VCaP (cell line): ENCODE measurements around the gene ALOX5AP.
A peak's percentile ranks its signal among the peaks of the same experiment; 100 is the strongest.

Experiments
- H3K27ac ChIP-seq: fragments of 450-650 bp; 2 replicates; pipeline ENCODE4 v1.5.1; 2017
- TF ChIP-seq, protein P1 (sequence below): fragments of 450-650 bp; conservative IDR thresholded peaks from 2 replicates; pipeline ENCODE4 v1.5.1; 2017; ENCODE audit warnings: mild to moderate bottlenecking, moderate library complexity

ALOX5AP gene

DNA sequence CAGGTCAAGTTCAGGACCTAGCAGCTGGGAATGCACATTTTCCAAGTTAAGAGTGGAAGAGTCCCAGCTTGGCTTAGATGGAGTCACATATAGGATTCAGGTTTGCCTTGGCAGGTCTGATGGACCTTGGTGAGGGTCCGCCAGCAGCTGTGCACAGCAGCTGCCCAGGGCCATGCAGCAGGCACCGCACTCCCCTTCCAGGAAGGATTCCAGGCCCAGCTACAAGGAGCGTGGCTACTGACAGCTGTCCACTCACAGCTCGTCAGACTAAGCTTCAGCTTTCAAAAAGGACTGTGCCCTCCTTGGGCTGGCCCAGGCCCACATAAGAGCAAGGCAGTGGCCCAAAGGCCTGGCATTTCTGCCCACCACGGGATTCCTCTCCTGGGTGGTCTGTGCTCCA is 68.4 kb downstream of the ALOX5AP start:
- TF ChIP-seq, protein P1, sequence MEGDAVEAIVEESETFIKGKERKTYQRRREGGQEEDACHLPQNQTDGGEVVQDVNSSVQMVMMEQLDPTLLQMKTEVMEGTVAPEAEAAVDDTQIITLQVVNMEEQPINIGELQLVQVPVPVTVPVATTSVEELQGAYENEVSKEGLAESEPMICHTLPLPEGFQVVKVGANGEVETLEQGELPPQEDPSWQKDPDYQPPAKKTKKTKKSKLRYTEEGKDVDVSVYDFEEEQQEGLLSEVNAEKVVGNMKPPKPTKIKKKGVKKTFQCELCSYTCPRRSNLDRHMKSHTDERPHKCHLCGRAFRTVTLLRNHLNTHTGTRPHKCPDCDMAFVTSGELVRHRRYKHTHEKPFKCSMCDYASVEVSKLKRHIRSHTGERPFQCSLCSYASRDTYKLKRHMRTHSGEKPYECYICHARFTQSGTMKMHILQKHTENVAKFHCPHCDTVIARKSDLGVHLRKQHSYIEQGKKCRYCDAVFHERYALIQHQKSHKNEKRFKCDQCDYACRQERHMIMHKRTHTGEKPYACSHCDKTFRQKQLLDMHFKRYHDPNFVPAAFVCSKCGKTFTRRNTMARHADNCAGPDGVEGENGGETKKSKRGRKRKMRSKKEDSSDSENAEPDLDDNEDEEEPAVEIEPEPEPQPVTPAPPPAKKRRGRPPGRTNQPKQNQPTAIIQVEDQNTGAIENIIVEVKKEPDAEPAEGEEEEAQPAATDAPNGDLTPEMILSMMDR: no peak
- no peak overlapping the region for H3K27ac ChIP-seq

DNA sequence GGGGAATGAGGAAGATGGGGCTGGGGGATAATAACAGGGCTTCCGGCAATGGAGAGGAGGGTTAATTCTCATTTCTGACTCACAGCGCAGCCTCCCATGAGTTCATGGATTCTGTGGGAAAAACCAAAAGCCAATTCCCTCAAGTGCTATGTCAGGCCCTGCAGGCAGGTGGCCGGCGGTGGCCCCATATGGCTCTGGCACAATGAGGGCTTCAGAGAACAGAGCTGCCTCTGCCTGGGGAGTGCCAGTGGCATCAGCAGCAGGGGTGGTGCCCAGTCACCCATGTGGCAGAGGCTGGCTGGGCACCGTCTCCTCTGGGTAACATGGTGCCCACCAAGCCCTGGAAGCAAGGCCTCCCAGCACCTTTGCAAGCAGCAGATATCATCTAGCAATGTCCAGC is 69.1 kb downstream of the ALOX5AP start:
- TF ChIP-seq, protein P1: no peak; the same call in 1 of the 2 replicates
- no peak overlapping the region for H3K27ac ChIP-seq

DNA sequence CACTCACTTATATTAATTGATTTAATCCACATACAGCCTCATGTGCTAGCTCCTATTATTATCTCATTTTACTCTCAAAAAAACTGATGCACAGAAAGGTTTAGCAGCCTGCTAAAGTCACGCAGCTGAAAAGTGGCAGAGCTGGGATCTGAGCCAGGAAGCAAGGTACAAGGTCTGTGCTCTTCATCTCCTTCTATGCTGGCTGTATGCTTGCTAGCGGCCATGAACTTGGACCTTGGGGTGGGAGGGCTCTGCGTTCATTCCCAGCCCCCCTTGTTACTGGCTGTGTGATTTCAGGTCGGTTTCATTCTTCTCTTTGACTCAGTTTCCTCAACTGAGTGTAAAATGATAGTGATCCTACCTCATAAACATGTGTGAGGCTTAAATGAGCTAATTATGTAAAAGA is 69.8 kb downstream of the ALOX5AP start:
- TF ChIP-seq, protein P1: no peak
- H3K27ac ChIP-seq: no peak overlapping the region

DNA sequence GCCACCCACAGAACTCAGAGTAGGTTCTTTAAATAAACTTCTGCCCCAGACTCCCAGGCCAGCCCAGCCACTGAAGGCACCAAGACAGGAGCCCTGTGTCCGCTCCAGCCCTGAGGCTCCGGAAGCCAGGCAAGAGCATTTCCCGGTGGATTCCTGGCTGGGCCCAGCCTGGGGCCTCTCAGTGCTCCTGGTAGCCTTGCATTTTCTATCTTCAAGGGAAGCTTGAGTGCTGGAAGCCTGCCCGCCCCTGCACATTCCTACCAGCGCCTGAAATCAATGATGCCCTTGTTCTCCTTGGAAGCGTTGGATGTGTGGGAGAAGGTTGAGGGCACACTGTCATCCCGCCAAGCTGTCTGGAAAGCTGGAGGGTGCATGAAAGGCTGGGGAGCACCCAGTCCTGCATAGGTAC is 70.3 kb downstream of the ALOX5AP start:
- no peak overlapping the region for H3K27ac ChIP-seq
- TF ChIP-seq, protein P1: no peak

DNA sequence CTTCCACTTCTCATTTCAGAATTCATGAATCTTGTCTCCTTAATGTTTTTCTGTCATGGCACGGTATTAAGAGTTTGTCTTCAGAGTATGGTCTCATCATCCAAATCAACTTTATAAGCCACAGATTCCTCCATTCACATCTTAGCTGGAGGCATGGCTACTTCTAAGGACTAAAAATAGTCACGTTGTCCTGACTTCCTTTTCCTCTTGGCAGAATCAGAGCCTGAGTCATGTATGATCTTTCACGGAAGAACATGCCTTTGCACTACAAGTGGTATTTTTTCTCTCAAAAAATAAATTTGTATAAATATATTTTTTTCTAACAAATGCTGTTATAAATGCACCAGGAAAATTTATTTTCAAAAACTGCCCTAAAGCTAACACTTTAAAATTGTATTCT is 71.4 kb downstream of the ALOX5AP start:
- no peak overlapping the region for H3K27ac ChIP-seq
- TF ChIP-seq, protein P1: no peak

DNA sequence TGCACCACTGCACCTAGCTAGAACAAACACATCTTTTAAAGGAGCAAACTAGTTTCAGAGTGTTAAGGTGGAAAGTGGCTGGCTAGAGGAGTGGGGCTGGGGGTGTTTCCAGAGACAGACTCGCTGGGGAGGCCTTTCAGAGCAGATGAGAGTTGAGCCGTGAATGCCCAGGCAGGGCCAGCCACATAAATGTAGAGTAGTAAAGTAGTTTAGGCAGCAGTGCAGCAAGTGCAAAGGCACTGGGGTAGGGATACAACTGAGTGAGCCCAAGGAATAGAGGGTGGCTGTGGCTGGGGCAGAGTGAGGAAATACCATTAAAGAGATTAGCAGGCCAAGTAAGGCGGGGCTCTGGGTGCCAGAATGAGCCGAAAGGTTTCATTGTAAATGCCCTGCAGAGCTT is 72.0 kb downstream of the ALOX5AP start:
- no peak overlapping the region for H3K27ac ChIP-seq
- TF ChIP-seq, protein P1: no peak

DNA sequence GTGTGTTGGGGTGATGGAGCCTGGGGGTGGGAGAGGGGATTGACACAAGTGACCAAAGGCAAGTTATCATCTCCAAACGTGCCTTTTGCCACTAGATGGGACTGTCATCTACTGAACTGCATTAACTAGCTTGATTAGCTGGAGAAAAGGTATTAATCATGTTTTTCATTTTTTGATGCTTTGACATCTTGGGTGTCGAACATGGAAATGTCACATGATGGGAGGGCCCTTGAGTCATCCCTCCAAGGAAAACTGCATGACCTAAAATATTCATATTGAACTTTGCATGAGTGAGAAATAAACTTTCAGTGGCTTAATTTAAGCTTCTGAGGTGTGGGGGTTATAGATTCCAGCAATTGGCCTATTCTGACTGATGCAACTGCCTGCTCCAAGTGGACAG is 73.3 kb downstream of the ALOX5AP start:
- TF ChIP-seq, protein P1: 0 out of 2 replicates have a peak, but pooled peaks have one; percentile 14
- no peak overlapping the region for H3K27ac ChIP-seq

DNA sequence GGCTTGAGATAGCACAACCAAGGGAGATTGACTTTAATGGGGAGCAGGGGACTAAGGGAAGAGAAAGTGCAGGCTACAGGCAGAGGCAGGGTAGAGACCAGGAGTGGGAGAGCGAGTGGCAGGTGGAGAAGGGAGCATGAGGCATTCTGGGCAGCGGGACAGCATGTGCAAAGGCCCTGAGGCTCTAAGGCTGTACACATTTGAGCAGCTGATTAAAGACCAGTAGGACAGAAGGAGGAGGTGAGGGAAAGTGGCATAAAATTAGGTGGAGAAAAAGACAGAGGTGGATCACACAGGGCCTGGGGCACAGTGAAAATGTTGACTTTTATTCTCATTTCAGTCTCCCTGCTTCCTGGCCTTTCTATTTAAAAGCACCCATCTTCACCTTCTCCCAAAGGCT is 74.4 kb downstream of the ALOX5AP start:
- H3K27ac ChIP-seq: no peak overlapping the region

More for the DNA sequence above, 74.4 kb downstream of the ALOX5AP start:
- TF ChIP-seq, protein P1: no peak
